ENCODE results near the gene NDUFAF2.

DNA sequence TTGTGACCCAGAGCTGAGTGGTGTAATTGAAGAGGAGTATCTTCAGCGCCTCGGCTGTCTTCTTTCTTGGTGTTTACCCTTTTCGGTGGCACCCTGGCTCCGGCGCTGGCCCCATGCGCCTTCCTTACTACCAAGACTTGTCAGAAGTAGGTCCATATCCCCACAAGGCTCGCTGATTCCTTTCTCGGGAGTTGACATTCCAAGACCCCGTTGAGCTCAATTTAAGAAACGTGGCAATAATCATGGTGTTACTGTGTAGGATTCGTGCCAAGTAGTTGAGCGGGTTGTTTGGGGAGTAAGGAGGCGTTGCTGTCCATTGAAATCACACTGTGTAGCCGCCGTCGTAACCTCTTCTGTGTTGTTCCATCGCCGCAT is 795 bp downstream of the NDUFAF2 start:
- TF ChIP-seq POLR2A (IDR thresholded peaks at IDR 0.05), result no peak
- TF ChIP-seq, protein P1, sequence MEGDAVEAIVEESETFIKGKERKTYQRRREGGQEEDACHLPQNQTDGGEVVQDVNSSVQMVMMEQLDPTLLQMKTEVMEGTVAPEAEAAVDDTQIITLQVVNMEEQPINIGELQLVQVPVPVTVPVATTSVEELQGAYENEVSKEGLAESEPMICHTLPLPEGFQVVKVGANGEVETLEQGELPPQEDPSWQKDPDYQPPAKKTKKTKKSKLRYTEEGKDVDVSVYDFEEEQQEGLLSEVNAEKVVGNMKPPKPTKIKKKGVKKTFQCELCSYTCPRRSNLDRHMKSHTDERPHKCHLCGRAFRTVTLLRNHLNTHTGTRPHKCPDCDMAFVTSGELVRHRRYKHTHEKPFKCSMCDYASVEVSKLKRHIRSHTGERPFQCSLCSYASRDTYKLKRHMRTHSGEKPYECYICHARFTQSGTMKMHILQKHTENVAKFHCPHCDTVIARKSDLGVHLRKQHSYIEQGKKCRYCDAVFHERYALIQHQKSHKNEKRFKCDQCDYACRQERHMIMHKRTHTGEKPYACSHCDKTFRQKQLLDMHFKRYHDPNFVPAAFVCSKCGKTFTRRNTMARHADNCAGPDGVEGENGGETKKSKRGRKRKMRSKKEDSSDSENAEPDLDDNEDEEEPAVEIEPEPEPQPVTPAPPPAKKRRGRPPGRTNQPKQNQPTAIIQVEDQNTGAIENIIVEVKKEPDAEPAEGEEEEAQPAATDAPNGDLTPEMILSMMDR (IDR thresholded peaks at IDR 0.05), result no peak
- TF ChIP-seq POLR2AphosphoS5 (IDR thresholded peaks at IDR 0.05), result no peak

All from gastroesophageal sphincter (tissue), 3 donors.